H9 (cell line): ENCODE data around the gene ACACA. TPM values are rescaled to one million over a fixed set of nuclear protein-coding genes. Genes with fewer than 3 reads are reported as not detected.

Experiments used
- DNase-seq: peaks from one replicate; pipeline ENCODE4 v3.0.0-alpha.2; 2017
- H2AFZ ChIP-seq: one replicate; pipeline ENCODE4 v1.6.1; 2013; ENCODE audit warnings: mild to moderate bottlenecking, low read length, control low read depth, moderate library complexity
- H2AK5ac ChIP-seq: 2 replicates; pipeline ENCODE4 v1.6.1; 2013; ENCODE audit warnings: low read length, control low read depth, mixed read lengths; ENCODE audit not compliant: insufficient read length
- H2BK120ac ChIP-seq: one replicate; pipeline ENCODE4 v1.6.1; 2013; ENCODE audit warnings: low read depth, mild to moderate bottlenecking, low read length, control low read depth, inconsistent platforms; ENCODE audit not compliant: poor library complexity, severe bottlenecking
- H2BK12ac ChIP-seq: 2 replicates; pipeline ENCODE4 v1.6.1; 2013; ENCODE audit warnings: low read length, control low read depth, mixed read lengths, low read depth; ENCODE audit not compliant: insufficient read length
- H2BK15ac ChIP-seq: 2 replicates; pipeline ENCODE4 v1.6.1; 2013; ENCODE audit warnings: low read depth, low read length, control low read depth
- H2BK20ac ChIP-seq: one replicate; pipeline ENCODE4 v1.6.1; 2013; ENCODE audit warnings: low read depth, mild to moderate bottlenecking, low read length, control low read depth, inconsistent platforms; ENCODE audit not compliant: poor library complexity, severe bottlenecking
- H2BK5ac ChIP-seq: 2 replicates; pipeline ENCODE4 v1.6.1; 2013; ENCODE audit warnings: low read length, control low read depth, mixed read lengths; ENCODE audit not compliant: insufficient read length
- H3K14ac ChIP-seq: 2 replicates; pipeline ENCODE4 v1.6.1; 2013; ENCODE audit warnings: low read length, control low read depth; ENCODE audit not compliant: insufficient read depth
- H3K18ac ChIP-seq: 2 replicates; pipeline ENCODE4 v1.6.1; 2013; ENCODE audit warnings: low read depth, mild to moderate bottlenecking, mixed read lengths, low read length, control low read depth; ENCODE audit not compliant: insufficient read length
- H3K23ac ChIP-seq: 2 replicates; pipeline ENCODE4 v1.6.1; 2013; ENCODE audit warnings: low read length, control low read depth, mixed read lengths, low read depth; ENCODE audit not compliant: insufficient read length
- H3K23me2 ChIP-seq: 2 replicates; pipeline ENCODE4 v1.6.1; 2013; ENCODE audit warnings: low read depth, mild to moderate bottlenecking, mixed read lengths, low read length, control low read depth; ENCODE audit not compliant: insufficient read length, poor library complexity, severe bottlenecking
- H3K27ac ChIP-seq: 2 replicates; pipeline ENCODE4 v1.5.1; 2013; ENCODE audit warnings: low read length, control low read depth, mixed read lengths, low read depth; ENCODE audit not compliant: insufficient read length
- H3K27me3 ChIP-seq: 2 replicates; pipeline ENCODE4 v1.6.1; 2013; ENCODE audit warnings: low read length, control low read depth, inconsistent platforms; ENCODE audit not compliant: insufficient read depth
- H3K4ac ChIP-seq: 2 replicates; pipeline ENCODE4 v1.6.1; 2013; ENCODE audit warnings: low read depth, mild to moderate bottlenecking, control low read depth, inconsistent platforms, low read length, moderate library complexity
- H3K4me1 ChIP-seq: 2 replicates; pipeline ENCODE4 v1.6.1; 2013; ENCODE audit warnings: low read length, control low read depth, inconsistent platforms; ENCODE audit not compliant: insufficient read depth
- H3K4me2 ChIP-seq: 2 replicates; pipeline ENCODE4 v1.6.1; 2013; ENCODE audit warnings: low read length, control low read depth, mixed read lengths; ENCODE audit not compliant: insufficient read length, insufficient read depth
- H3K56ac ChIP-seq: 2 replicates; pipeline ENCODE4 v1.6.1; 2013; ENCODE audit warnings: low read depth, mild to moderate bottlenecking, mixed read lengths, low read length, control low read depth; ENCODE audit not compliant: insufficient read length
- H3K79me1 ChIP-seq: 2 replicates; pipeline ENCODE4 v1.6.1; 2013; ENCODE audit warnings: low read depth, mild to moderate bottlenecking, moderate library complexity, low read length, control low read depth, inconsistent platforms; ENCODE audit not compliant: insufficient read depth, poor library complexity, severe bottlenecking
- H3K79me2 ChIP-seq: 2 replicates; pipeline ENCODE4 v1.6.1; 2013; ENCODE audit warnings: low read length, control low read depth, inconsistent platforms; ENCODE audit not compliant: insufficient read depth
- H3K9ac ChIP-seq: 2 replicates; pipeline ENCODE4 v1.6.1; 2013; ENCODE audit warnings: low read length, control low read depth, mixed read lengths; ENCODE audit not compliant: insufficient read length; ENCODE audit errors: extremely low read depth
- H3K9me3 ChIP-seq: one replicate; pipeline ENCODE4 v1.6.1; 2013; ENCODE audit warnings: low read depth, low read length, inconsistent platforms; ENCODE audit not compliant: control insufficient read depth
- H3T11ph ChIP-seq: one replicate; pipeline ENCODE4 v1.6.1; 2013; ENCODE audit warnings: mild to moderate bottlenecking, low read length, control low read depth, inconsistent platforms
- H4K20me1 ChIP-seq: one replicate; pipeline ENCODE4 v1.6.1; 2013; ENCODE audit not compliant: control insufficient read depth, insufficient read length, insufficient read depth
- H4K5ac ChIP-seq: 2 replicates; pipeline ENCODE4 v1.6.1; 2013; ENCODE audit warnings: low read depth, mild to moderate bottlenecking, mixed read lengths, low read length, control low read depth; ENCODE audit not compliant: insufficient read length
- H4K8ac ChIP-seq: replicated peaks from 2 replicates; pipeline ENCODE4 v1.6.1; 2013; ENCODE audit warnings: low read length, control low read depth, mixed read lengths, low read depth; ENCODE audit not compliant: insufficient read length
- H4K91ac ChIP-seq: 2 replicates; pipeline ENCODE4 v1.6.1; 2013; ENCODE audit warnings: low read depth, mild to moderate bottlenecking, moderate library complexity, mixed read lengths, low read length, control low read depth; ENCODE audit not compliant: insufficient read length
- H3K27ac Mint-ChIP-seq, 3 experiments: 2 replicates in 2 of 3; 3 replicates in 1 of 3; pipeline ENCODE4 v1.8.0; 2020 to 2021; ENCODE audit warnings: mixed read lengths in 3 of 3, mild to moderate bottlenecking in 1 of 3, moderate library complexity in 1 of 3
- H3K27me3 Mint-ChIP-seq: 2 replicates; pipeline ENCODE4 v1.8.0; 2021; ENCODE audit warnings: low read depth, mild to moderate bottlenecking, moderate library complexity, mixed read lengths
- H3K36me3 Mint-ChIP-seq, 3 experiments: 2 replicates in 2 of 3; 3 replicates in 1 of 3; pipeline ENCODE4 v1.8.0; 2020 to 2021; ENCODE audit warnings: low read depth in 3 of 3, mixed read lengths in 3 of 3; ENCODE audit not compliant: insufficient read depth in 1 of 3
- H3K4me1 Mint-ChIP-seq, 2 experiments: 2 replicates each; pipeline ENCODE4 v1.8.0; 2020; ENCODE audit warnings: mixed read lengths in 2 of 2
- H3K4me3 Mint-ChIP-seq, 2 experiments: 2 replicates in 1 of 2; 3 replicates in 1 of 2; pipeline ENCODE4 v1.8.0; 2020 to 2021; ENCODE audit warnings: mild to moderate bottlenecking in 2 of 2, mixed read lengths in 2 of 2, moderate library complexity in 1 of 2
- H3K9me3 Mint-ChIP-seq, 2 experiments: 2 replicates in 1 of 2; 3 replicates in 1 of 2; pipeline ENCODE4 v1.8.0; 2020; ENCODE audit warnings: mild to moderate bottlenecking in 2 of 2, mixed read lengths in 2 of 2, moderate library complexity in 1 of 2
- WGBS: extraction: QIAGEN DNeasy Blood & Tissue Kit; methylation state at CpG from one replicate; pipeline ENCODE4 v1.1.7; 2013; ENCODE audit warnings: missing lambda C conversion rate, low lambda C conversion rate, mixed read lengths; ENCODE audit not compliant: insufficient read length; ENCODE audit errors: extremely low coverage; 5-methylcytosine and 5-hydroxymethylcytosine counted together
- total RNA-seq: library from RNA; stranded (reverse); gene quantifications from 2 replicates; pipeline ENCODE4 v1.2.1, GENCODE V29; 2021
- TF ChIP-seq, protein P1 (sequence below): fragments of 200-600 bp; sonication (generic); conservative IDR thresholded peaks from 3 replicates; pipeline ENCODE4 v1.8.0; 2021; ENCODE audit warnings: antibody characterized with exemption, mild to moderate bottlenecking

Gene ACACA
- total RNA-seq, 1 experiment from 2014 or later: 135 TPM

DNA sequence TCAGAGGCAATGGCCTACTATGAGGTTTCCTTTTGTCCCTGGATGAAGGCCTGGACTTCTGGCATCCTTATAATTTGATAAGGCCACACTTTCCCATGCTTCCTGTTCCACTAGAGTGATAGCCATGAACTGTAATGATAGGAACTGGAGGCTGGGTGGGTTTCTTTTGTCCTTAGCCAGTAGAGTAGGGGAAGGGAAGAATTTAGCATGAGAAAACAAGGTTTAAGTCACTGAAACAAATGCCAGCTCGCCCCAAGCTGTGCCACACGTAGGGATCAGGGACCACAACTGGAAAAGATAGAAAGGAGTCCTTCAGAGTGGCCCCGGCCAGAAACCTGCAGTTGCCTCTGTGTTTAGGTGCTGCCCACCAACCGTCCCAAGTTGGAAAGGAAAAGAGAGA, 111.7 kb downstream of the ACACA start:
- Histone ChIP-seq H2AFZ (no peak overlapping the region), H4K8ac (no peak overlapping the region), H3K23ac (no peak overlapping the region), H2AK5ac (no peak overlapping the region), H3K27ac (no peak overlapping the region), H3K18ac (no peak overlapping the region), H3K56ac (no peak overlapping the region), H3K14ac (no peak overlapping the region), H4K5ac (no peak overlapping the region), H3K4me1 (peaks cover 12% of the 10 kb centered on the region; the same call in 1 of the 2 replicates), H3K79me1 (peaks cover 3% of the 10 kb centered on the region), H2BK120ac (no peak overlapping the region), H2BK15ac (no peak overlapping the region), H3K27me3 (no peaks in the 10 kb centered on the region), H3K4ac (no peak overlapping the region), H3K4me2 (no peak overlapping the region), H3K23me2 (no peaks in the 10 kb centered on the region), H3K79me2 (peaks cover 5% of the 10 kb centered on the region; the same call in 1 of the 2 replicates), H4K91ac (no peak overlapping the region), H4K20me1 (no peaks in the 10 kb centered on the region), H2BK5ac (no peak overlapping the region), H3T11ph (no peak overlapping the region), H2BK20ac (no peak overlapping the region), H3K9ac (no peak overlapping the region), H2BK12ac (no peak overlapping the region), H3K9me3 (no peaks in the 10 kb centered on the region)
- Mint-ChIP-seq H3K27me3 (no peaks in the 10 kb centered on the region), H3K4me3 (peak overlapping the region in 1 of 2 experiments; percentile 28; a peak in 1 of 5 replicates), H3K4me1 (peaks cover 31 to 46% of the 10 kb centered on the region in 2 experiments), H3K9me3 (no peaks in the 10 kb centered on the region; a peak in 1 of 5 replicates), H3K36me3 (no peaks in the 10 kb centered on the region; a peak in 2 of 7 replicates), H3K27ac (peak overlapping the region; percentile 93 to 96 (median 93))
- TF ChIP-seq, protein P1, sequence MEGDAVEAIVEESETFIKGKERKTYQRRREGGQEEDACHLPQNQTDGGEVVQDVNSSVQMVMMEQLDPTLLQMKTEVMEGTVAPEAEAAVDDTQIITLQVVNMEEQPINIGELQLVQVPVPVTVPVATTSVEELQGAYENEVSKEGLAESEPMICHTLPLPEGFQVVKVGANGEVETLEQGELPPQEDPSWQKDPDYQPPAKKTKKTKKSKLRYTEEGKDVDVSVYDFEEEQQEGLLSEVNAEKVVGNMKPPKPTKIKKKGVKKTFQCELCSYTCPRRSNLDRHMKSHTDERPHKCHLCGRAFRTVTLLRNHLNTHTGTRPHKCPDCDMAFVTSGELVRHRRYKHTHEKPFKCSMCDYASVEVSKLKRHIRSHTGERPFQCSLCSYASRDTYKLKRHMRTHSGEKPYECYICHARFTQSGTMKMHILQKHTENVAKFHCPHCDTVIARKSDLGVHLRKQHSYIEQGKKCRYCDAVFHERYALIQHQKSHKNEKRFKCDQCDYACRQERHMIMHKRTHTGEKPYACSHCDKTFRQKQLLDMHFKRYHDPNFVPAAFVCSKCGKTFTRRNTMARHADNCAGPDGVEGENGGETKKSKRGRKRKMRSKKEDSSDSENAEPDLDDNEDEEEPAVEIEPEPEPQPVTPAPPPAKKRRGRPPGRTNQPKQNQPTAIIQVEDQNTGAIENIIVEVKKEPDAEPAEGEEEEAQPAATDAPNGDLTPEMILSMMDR: no peak
- WGBS: no CpG with 5 or more reads among the region's 4 CpGs
- peak; percentile 61 for DNase-seq
